Fibroblast of the aortic adventitia (primary cell): ENCODE data around the gene OASL. TPM values are rescaled to one million over a fixed set of nuclear protein-coding genes. Genes with fewer than 3 reads are reported as not detected.

ENCODE experiments used
- DNase-seq: peaks from one replicate; pipeline ENCODE4 v3.0.0-alpha.2; 2010; ENCODE audit warnings: low read depth
- H3K4me3 ChIP-seq: 2 replicates; pipeline ENCODE4 v1.5.1; 2011; ENCODE audit warnings: low read depth, mild to moderate bottlenecking, control low read depth, low read length, moderate library complexity
- CTCF ChIP-seq: IDR thresholded peaks from 2 replicates; pipeline ENCODE4 v1.5.1; 2011; ENCODE audit warnings: mild to moderate bottlenecking, low read length, control low read depth, inconsistent platforms; ENCODE audit not compliant: insufficient read depth
- total RNA-seq: library from RNA; depleted of rRNA; stranded (reverse); fragments of >200 nt; gene quantifications from 2 replicates; pipeline ENCODE4 v1.2.3, GENCODE V29; 2012; ENCODE audit warnings: low replicate concordance

The OASL gene
- total RNA-seq, 1 donor = not detected

DNA sequence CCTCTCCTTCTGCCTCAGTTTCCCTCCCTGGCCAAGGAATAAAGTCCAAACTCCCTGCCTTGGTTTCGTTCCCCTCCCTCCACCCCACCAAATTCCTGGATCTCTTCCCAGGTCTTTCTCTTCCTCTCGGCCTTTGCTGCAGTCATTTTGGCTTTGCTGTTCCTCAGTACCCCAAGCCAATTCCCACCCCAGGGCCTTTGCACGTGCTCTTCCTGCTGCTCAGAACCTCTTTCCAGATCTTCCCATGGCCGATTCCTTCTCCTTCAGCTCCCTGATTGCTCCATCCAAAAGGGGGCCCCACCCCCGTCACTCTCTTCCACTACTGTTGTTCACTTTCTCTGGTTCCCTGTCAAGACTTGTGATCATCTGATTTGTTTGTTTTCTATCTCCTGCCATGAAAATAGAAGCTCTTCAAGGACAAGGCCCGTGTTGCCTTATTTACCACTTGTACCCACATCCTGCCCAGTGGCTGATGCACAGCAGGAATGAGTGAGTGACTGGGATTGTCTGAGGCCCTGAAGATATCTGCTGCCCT, 57.6 kb downstream of the OASL start:
- DNase-seq = no peak
- no peak overlapping the region for H3K4me3 ChIP-seq
- TF ChIP-seq CTCF = no peak

DNA sequence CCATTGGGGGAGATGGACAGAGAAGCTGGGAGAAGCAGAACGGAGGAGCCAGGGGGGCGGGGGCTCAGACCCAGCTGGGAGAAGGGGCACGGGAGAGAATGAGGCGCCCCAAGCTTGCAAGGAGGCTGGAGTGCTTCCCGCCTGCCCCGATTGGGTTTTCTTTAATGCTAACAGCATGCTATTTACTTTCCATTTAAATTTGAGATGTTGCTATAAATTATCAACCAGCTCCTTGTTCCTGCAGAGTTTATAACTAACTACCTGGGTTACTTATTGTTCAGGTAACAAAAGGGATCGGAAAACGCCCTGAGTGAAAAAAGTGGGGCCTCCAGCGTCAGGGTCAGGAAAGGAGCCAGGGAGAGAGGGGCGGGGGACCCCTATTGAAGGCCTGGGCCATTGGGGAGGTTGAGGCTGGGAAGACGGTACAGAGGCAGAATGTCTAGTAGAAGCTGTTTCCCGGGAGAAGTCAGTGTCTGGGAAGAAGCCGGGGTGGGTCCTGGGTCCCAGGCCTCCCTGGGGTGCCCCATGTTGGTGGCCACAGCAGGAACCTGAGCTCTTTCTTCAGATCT, 58.2 kb downstream of the OASL start:
- no peak for DNase-seq
- H3K4me3 ChIP-seq = no peak overlapping the region
- no peak for TF ChIP-seq CTCF

- no peak for TF ChIP-seq CTCF
- no peak for DNase-seq
- no peak overlapping the region for H3K4me3 ChIP-seq
These were observed 59.0 kb downstream of the OASL start for GRCh38 chr12:120979862-120980696.

DNA sequence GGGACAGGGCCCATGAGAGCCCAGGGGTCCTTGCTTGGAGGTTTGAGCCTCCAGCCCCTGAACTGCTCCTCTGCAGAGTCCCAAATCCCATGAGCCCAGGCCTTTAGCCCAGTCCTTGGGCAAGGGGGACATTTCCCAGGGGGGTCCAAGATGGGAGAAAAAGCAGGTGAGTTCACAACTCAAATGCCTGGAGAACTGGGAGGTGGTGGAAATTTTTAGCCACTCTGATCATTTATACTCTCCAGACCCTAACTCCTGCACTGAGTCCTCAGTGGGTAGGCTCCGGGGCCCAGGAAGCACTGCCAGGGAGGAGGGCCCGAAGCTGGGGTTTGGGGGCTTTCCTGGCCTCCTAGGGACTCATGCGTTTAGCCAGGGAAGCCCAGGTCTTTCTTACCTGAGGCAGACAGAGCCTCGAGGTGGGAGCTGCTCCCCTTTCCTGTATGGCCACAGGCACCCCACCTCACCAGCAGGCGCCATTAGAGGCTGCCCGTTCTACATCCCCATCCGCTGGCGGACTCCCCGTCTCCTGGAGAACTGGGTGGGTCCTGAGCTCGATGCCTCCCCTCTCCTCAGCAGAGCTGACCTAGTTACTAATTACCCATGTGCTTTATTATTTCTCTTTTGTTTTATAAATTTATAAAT, 59.7 kb downstream of the OASL start:
- TF ChIP-seq CTCF = no peak
- H3K4me3 ChIP-seq = no peak overlapping the region
- no peak for DNase-seq

GRCh38 chr12:120978296-120979219, 60.5 kb downstream of the OASL start, which contains the start of gene HNF1A:
TSS of gene HNF1A (plus strand) at chr12:120978543. CDS start at chr12:120978769, 226 bp downstream.
- TF ChIP-seq CTCF = no peak
- DNase-seq = no peak
- H3K4me3 ChIP-seq = no peak within 1 kb of the TSS
